Naive B cell (primary cell): ENCODE results near the gene UROS. TPM values are rescaled to one million over a fixed set of nuclear protein-coding genes. Genes with fewer than 3 reads are reported as not detected.

Experiments used
- ATAC-seq, 2 donors: fragments of 150-1000 bp; cut with Tn5 transposase; 2 replicates each; pipeline ENCODE4 v1.10.0; 2021; ENCODE audit warnings: low read depth in 2 of 2, mild to moderate bottlenecking in 2 of 2, moderate library complexity in 2 of 2
- DNase-seq: peaks from one replicate; pipeline ENCODE4 v3.0.0; 2022
- H3K27ac Mint-ChIP-seq, 6 donors: one replicate each; pipeline ENCODE4 v1.8.0; 2020 to 2022; ENCODE audit warnings: mild to moderate bottlenecking in 6 of 6, mixed read lengths in 6 of 6, moderate library complexity in 5 of 6, inconsistent platforms in 2 of 6
- H3K27me3 Mint-ChIP-seq, 3 donors: one replicate each; pipeline ENCODE4 v1.8.0; 2021 to 2022; ENCODE audit warnings: mixed read lengths in 3 of 3, mild to moderate bottlenecking in 1 of 3
- H3K36me3 Mint-ChIP-seq, 2 donors: one replicate each; pipeline ENCODE4 v1.8.0; 2020 to 2022; ENCODE audit warnings: mixed read lengths in 2 of 2, inconsistent platforms in 1 of 2, mild to moderate bottlenecking in 1 of 2
- H3K4me1 Mint-ChIP-seq, 3 donors: one replicate each; pipeline ENCODE4 v1.8.0; 2020 to 2022; ENCODE audit warnings: mixed read lengths in 3 of 3, inconsistent platforms in 1 of 3, mild to moderate bottlenecking in 1 of 3, moderate library complexity in 1 of 3
- H3K4me3 Mint-ChIP-seq, 8 donors: one replicate each; pipeline ENCODE4 v1.8.0; 2020 to 2022; ENCODE audit warnings: mild to moderate bottlenecking in 8 of 8, mixed read lengths in 8 of 8, moderate library complexity in 8 of 8, inconsistent platforms in 2 of 8
- H3K9me3 Mint-ChIP-seq, 7 donors: one replicate each; pipeline ENCODE4 v1.8.0; 2020 to 2022; ENCODE audit warnings: mixed read lengths in 7 of 7, mild to moderate bottlenecking in 5 of 7, inconsistent platforms in 2 of 7, moderate library complexity in 1 of 7
- polyA plus RNA-seq, 6 donors: library from polyadenylated mRNA; unstranded; fragments of 300-500 nt; fragmentation: Illumina TruSeq; gene quantifications; one replicate each; pipeline ENCODE4 v1.2.3, GENCODE V29; 2021; ENCODE audit warnings: low read depth in 6 of 6

Gene UROS
- polyA plus RNA-seq, 6 donors from 2014 or later = 54.1 to 73.5 (median 56.1) TPM

DNA sequence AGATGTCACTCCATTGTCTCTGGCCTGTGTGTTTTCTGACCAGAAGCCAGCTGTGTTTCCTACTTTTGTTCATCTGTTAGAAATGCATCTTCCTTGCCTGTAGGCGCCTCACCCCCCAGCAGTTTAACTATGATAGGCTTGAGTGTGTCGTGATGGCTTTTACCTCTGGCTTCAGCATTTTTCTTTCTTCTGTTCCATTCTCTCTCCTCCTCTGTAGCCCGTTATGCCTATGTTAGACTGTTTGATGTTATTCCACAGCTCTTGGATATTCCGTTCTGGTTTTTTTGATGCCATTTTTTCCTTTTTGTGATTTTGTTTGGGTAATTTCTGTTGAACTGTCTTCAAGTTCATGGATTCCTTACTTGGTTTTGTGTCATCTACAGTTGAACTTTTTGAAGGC lies 65.3 kb downstream of the UROS start:
- Mint-ChIP-seq H3K4me1 (peaks cover 0 to 11% (median 1%) of the 10 kb centered on the region in 3 donors), H3K27me3 (no peaks in the 10 kb centered on the region), H3K4me3 (no peak overlapping the region), H3K36me3 (peaks cover 22 to 47% of the 10 kb centered on the region in 2 donors), H3K9me3 (no peaks in the 10 kb centered on the region), H3K27ac (peak overlapping the region in 2 of 6 donors; percentile 22 to 91)
- ATAC-seq (no peak), DNase-seq (no peak)

DNA sequence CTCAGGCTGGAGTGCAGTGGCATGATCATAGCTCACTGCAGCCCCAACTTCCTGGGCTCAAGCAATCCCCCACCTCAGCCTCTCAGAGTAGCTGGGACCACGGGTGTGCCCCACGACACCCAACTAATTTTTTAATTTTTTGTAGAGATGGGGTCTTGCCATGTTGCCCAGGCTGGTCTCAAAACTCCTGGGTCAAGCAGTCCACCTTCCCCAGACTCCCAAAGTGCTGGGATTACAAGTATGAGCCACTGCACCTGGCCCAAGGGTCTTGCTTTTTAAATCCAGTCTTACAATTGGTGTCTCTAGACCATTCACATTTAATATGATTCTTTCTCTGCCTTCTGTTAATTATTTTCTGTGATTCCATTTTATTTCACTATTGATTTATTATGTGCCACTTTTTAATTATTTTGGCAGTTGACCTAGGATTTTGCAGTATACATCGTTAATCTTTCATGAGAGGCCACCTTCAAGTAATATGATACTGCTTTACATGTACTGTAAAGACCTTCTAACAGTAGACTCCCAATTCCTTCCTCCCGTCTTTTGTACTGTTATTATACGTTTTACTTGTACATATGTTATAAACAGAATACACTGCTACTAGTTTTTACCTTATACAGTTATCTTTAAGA lies 66.1 kb downstream of the UROS start:
- H3K9me3 Mint-ChIP-seq = no peaks in the 10 kb centered on the region
- H3K27me3 Mint-ChIP-seq = no peaks in the 10 kb centered on the region
- no peak overlapping the region for H3K4me3 Mint-ChIP-seq
- H3K4me1 Mint-ChIP-seq = peaks cover 0 to 11% (median 2%) of the 10 kb centered on the region in 3 donors
- peaks cover 26 to 47% of the 10 kb centered on the region in 2 donors for H3K36me3 Mint-ChIP-seq
- no peak for DNase-seq
- H3K27ac Mint-ChIP-seq = no peak overlapping the region
- no peak for ATAC-seq

DNA sequence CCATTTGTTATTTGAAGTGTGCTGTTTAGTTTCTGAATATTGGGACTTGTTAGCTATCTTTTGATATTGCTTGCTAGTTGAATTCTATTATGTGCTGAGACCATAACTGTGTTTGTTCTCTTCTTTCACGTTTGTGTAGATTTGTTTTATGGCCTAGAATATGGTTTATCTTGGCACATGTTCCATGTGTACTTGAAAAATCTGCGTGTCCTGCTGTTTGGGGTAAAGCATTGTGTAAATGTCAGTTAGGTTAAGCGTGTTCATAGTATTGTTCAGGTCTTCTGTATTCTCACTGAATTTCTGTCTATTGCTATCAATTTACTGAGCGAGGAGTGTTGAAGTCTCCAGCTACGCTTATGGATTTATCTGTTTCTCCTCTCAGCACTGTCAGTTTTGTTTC lies 66.9 kb downstream of the UROS start:
- Mint-ChIP-seq H3K4me3 (no peak overlapping the region), H3K9me3 (no peaks in the 10 kb centered on the region), H3K27ac (no peak overlapping the region), H3K4me1 (peaks cover 0 to 11% (median 2%) of the 10 kb centered on the region in 3 donors), H3K36me3 (peaks cover 26 to 39% of the 10 kb centered on the region in 2 donors), H3K27me3 (no peaks in the 10 kb centered on the region)
- DNase-seq = no peak
- ATAC-seq = no peak

DNA sequence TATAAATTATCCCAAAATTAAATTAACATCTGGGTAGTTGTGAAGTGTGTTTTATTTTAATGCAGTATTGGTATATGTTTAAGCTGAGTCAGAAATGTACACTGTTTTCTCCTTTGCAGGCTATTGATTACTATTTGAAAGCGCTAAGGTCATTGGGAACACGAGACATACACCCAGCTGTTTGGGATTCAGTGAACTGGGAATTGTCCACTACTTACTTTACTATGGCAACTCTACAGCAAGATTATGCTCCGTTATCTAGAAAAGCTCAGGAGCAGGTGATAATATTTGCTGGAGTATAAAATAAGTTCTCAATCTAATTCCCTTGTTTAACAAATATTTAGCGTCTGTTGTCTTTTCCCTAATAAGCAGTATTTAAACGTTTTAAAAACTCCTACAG lies 75.6 kb downstream of the UROS start:
- ATAC-seq = no peak
- H3K27ac Mint-ChIP-seq = peak overlapping the region in 2 of 6 donors; percentile 14 to 56
- H3K9me3 Mint-ChIP-seq = no peaks in the 10 kb centered on the region
- H3K36me3 Mint-ChIP-seq = peaks cover 35 to 50% of the 10 kb centered on the region in 2 donors
- DNase-seq = no peak
- H3K27me3 Mint-ChIP-seq = no peaks in the 10 kb centered on the region
- peaks cover 0 to 7% (median 0%) of the 10 kb centered on the region in 3 donors for H3K4me1 Mint-ChIP-seq
- H3K4me3 Mint-ChIP-seq = no peak overlapping the region

DNA sequence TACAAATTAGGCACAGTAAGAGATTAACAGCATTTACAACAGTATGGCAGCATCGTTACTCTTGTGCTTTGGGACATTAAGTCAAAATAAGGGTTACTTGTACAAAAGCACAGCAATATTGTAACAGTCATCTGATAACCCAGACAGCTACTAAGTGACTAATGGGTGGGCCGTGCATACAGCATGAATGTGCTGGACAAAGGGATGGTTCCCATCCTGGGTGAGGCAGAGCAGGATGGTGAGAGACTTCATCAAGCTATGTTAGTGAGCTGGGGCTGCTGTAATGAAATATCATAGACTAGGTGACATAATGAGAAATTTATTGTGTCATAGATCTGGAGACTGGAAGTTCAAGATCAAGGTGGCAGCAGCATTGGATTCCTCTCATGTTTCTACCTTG lies 78.1 kb downstream of the UROS start:
- Mint-ChIP-seq H3K9me3 (no peaks in the 10 kb centered on the region), H3K36me3 (peaks cover 56 to 63% of the 10 kb centered on the region in 2 donors), H3K27me3 (no peaks in the 10 kb centered on the region), H3K4me1 (peaks cover 0 to 7% (median 0%) of the 10 kb centered on the region in 3 donors), H3K27ac (no peak overlapping the region), H3K4me3 (no peak overlapping the region)
- ATAC-seq (no peak), DNase-seq (no peak)

DNA sequence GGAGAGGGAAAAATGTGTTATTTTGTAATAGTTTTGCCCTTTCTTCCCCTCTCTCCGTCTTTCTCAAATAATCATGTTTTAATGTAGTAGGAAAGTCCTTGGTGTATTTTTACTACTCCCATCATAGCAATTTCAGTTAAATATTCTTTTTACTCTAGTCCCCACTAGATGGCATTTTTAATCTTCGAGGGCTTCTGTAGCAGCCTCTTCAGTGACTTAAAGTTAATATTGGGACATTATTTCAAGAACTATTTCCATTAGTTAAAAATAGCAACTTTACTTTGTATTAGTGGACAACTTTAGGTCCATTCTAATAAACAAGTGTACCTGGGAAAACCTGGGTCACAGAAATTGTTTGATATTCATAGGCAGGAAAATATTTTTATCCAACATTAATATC lies 80.6 kb downstream of the UROS start:
- ATAC-seq = no peak
- no peak for DNase-seq
- H3K4me3 Mint-ChIP-seq = no peak overlapping the region
- H3K4me1 Mint-ChIP-seq = peaks cover 0 to 7% (median 0%) of the 10 kb centered on the region in 3 donors
- H3K9me3 Mint-ChIP-seq = no peaks in the 10 kb centered on the region
- peak overlapping the region in 1 of 6 donors; percentile 13 for H3K27ac Mint-ChIP-seq
- H3K36me3 Mint-ChIP-seq = peaks cover 66% of the 10 kb centered on the region in 2 donors
- H3K27me3 Mint-ChIP-seq = no peaks in the 10 kb centered on the region

DNA sequence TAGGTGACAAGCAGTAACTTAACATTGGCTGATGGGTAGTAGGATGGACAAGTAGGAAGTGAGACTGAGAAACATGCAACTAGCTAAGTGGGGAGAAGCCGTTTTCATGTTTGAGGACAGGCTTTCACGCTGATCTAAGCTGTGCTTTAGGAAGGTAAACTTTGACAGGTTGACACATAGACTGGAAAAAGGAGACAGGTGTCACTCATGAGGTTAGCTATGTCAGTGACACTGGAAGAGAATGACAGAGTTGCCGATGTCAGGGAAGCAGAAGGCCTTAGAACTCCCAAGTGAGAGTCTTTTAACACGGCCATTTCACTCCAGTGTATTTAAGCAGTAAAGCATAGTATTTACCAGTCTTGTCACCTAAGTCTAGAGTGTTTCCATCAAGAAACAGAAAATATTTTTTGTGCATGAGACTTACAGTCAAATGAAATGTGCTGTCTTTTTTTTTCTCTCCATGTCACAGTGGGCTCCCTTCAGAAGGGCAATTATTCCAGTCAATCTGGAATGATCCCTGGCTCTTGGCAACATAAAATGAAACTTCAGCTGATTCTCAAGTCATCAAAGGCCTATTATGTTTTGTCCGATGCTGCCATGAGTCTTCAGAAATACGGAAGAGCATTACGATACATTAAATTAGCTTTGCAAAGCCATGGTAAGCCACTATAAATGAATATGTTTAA lies 82.9 kb downstream of the UROS start:
- DNase-seq (no peak), ATAC-seq (no peak)
- Mint-ChIP-seq H3K36me3 (peaks cover 64 to 66% of the 10 kb centered on the region in 2 donors), H3K4me3 (no peak overlapping the region), H3K27ac (no peak overlapping the region), H3K27me3 (no peaks in the 10 kb centered on the region), H3K9me3 (no peaks in the 10 kb centered on the region), H3K4me1 (peaks cover 0 to 7% (median 0%) of the 10 kb centered on the region in 3 donors)

Other genes with a start within 250 kb of the UROS start
- not detected for gene TEX36, start 140.1 kb downstream of the UROS start, polyA plus RNA-seq
- gene EDRF1, start 103.5 kb downstream of the UROS start, polyA plus RNA-seq = 10 to 100 TPM; 10.7 to 16.8 (median 14.0) TPM
- gene MMP21, start 47.4 kb downstream of the UROS start, polyA plus RNA-seq = not detected
- gene BCCIP, start 288 bp upstream of the UROS start, polyA plus RNA-seq = 100 to 1,000 TPM in 1 of 6 donors, 10 to 100 TPM in 5; 73.7 to 109 (median 85.7) TPM
- gene DHX32, start 58.0 kb upstream of the UROS start, polyA plus RNA-seq = 10 to 100 TPM; 10.8 to 19.3 (median 16.7) TPM
- gene FANK1, start 73.3 kb upstream of the UROS start, polyA plus RNA-seq = not detected